K562 (cell line): ENCODE data around the gene QPCT. TPM values are rescaled to one million over a fixed set of nuclear protein-coding genes. Genes with fewer than 3 reads are reported as not detected.

Experiments used
- BRD9 ChIP-seq: fragments of 450-650 bp; IDR thresholded peaks from 2 replicates; pipeline ENCODE4 v1.6.1; 2018; ENCODE audit warnings: low read depth; ENCODE audit not compliant: partially characterized antibody
- CLOCK ChIP-seq: fragments of 250-450 bp; sonication (Bioruptor Pico); IDR thresholded peaks from 2 replicates; pipeline ENCODE4 v1.4.0; 2020; ENCODE audit warnings: mild to moderate bottlenecking, moderate library complexity, borderline replicate concordance
- FOXP4 ChIP-seq: sonication (generic); formaldehyde crosslinking; IDR thresholded peaks from 2 replicates; pipeline ENCODE4 v1.8.0; 2022; ENCODE audit warnings: mild to moderate bottlenecking, missing genetic modification reagents, borderline replicate concordance
- KDM4B ChIP-seq, 2 experiments: fragments of 450-650 bp in 1 of 2; sonication (generic) in 1 of 2; IDR thresholded peaks; 2 replicates each; pipeline ENCODE4 v1.6.1; 2016 to 2017; ENCODE audit warnings: borderline replicate concordance in 2 of 2, antibody characterized with exemption in 1 of 2, low read depth in 1 of 2, mild to moderate bottlenecking in 1 of 2
- MAFK ChIP-seq: IDR thresholded peaks from 2 replicates; pipeline ENCODE4 v1.6.1; 2011; ENCODE audit warnings: low read length, improper control_type of control experiment
- MYC ChIP-seq, 2 experiments: fragments of 250-450 bp in 1 of 2; sonication (Bioruptor Pico) in 1 of 2; IDR thresholded peaks; 2 replicates each; pipeline versions ENCODE4 v1.5.1 to v1.6.1; 2012 to 2021; ENCODE audit warnings: low read depth in 2 of 2, borderline replicate concordance in 1 of 2, improper control_type of control experiment in 1 of 2, low read length in 1 of 2, mild to moderate bottlenecking in 1 of 2, moderate library complexity in 1 of 2
- PRMT5 ChIP-seq: sonication (generic); formaldehyde crosslinking; IDR thresholded peaks from 2 replicates; pipeline ENCODE4 v1.5.0; 2020; ENCODE audit warnings: missing genetic modification reagents
- PTBP1 ChIP-seq: fragments of 200-400 bp; formaldehyde crosslinking; IDR thresholded peaks from 2 replicates; pipeline ENCODE4 v1.6.1; 2017; ENCODE audit warnings: low read depth, low read length
- REST ChIP-seq, 2 experiments: fragments of 450-650 bp; formaldehyde crosslinking in 1 of 2; IDR thresholded peaks; 2 replicates each; pipeline versions ENCODE4 v1.4.0 to v1.6.1; 2014 to 2020; ENCODE audit warnings: mild to moderate bottlenecking in 2 of 2, borderline replicate concordance in 1 of 2, low read depth in 1 of 2
- RHOXF2B ChIP-seq: fragments of 250-450 bp; sonication (Bioruptor Pico); conservative IDR thresholded peaks from 2 replicates; pipeline ENCODE4 v1.5.1; 2021
- TCF3 ChIP-seq: sonication (generic); formaldehyde crosslinking; IDR thresholded peaks from 2 replicates; pipeline ENCODE4 v1.4.0; 2020; ENCODE audit warnings: mild to moderate bottlenecking, missing genetic modification reagents
- VEZF1 ChIP-seq: fragments of 200-800 bp; sonication (Bioruptor generic); IDR thresholded peaks from 2 replicates; pipeline ENCODE4 v1.6.1; 2017; ENCODE audit warnings: missing genetic modification characterization, missing compliant biosample characterization
- polyA plus RNA-seq, 8 experiments: library from polyadenylated mRNA; depleted of rRNA in 4 of 8; stranded (reverse) in 5 of 8; unstranded in 3 of 8; fragments of >200 nt; fragmentation: Nextera tagmentation in 2 of 8; fragmentation: Illumina TruSeq in 1 of 8; extraction: Ambion mirVana in 2 of 8; extraction: Trizol in 1 of 8; gene quantifications; 2 replicates each; pipeline versions ENCODE4 v1.2.1 to v1.2.3, GENCODE V29; 2011 to 2014; ENCODE audit warnings: inconsistent platforms in 1 of 8, missing spikeins in 1 of 8
- total RNA-seq, 7 experiments: library from RNA; depleted of rRNA in 6 of 7; stranded (reverse); fragments of >200 nt in 6 of 7; fragmentation: Illumina TruSeq in 2 of 7; extraction: Trizol in 2 of 7; gene quantifications; 2 replicates each; pipeline versions ENCODE4 v1.2.1 to v1.2.3, GENCODE V29; 2011 to 2021; ENCODE audit warnings: low replicate concordance in 1 of 7

Gene QPCT
- total and polyA plus RNA-seq, 9 of the 15 experiments (the other 6 are each of a cell fraction or from before 2014, with no cell fraction given): 0.07 TPM; not detected in 8

- TF ChIP-seq FOXP4 (CRISPR knock-in tag) (no peak), CLOCK (CRISPR knock-in tag) (no peak), PRMT5 (no peak), MAFK (peak; percentile 34; the same call in 1 of the 2 replicates), TCF3 (peak; percentile 21; the same call in 1 of the 2 replicates), MYC (IDR thresholded peaks at IDR 0.05; ENCODE audit: low read depth, low read length) (no peak), MYC (CRISPR knock-in tag; IDR thresholded peaks at IDR 0.05; ENCODE audit: borderline replicate concordance, low read depth) (no peak), RHOXF2B (CRISPR knock-in tag) (no peak), KDM4B (IDR thresholded peaks at IDR 0.05; ENCODE audit: borderline replicate concordance in 2 of 2, low read depth in 1 of 2) (no peak), PTBP1 (no peak), VEZF1 (CRISPR knock-in tag) (no peak), BRD9 (no peak), REST (IDR thresholded peaks at IDR 0.05; ENCODE audit: borderline replicate concordance) (peak; percentile 84), REST (CRISPR knock-in tag; IDR thresholded peaks at IDR 0.05; ENCODE audit: low read depth) (no peak)
These were observed 70.1 kb downstream of the QPCT start (continued) for GRCh38 chr2:37414470-37414949.
